Measurements from ENCODE around the gene SGF29.
"Not testable (repeated sequence)": the region's sequence is repeated elsewhere in the genome, so short reads cannot be mapped to it uniquely, and the experiment has no call there.

The SGF29 gene

GRCh38 chr16:28553776-28554633, at the start of gene SGF29:
Gene SGF29, plus strand, starts transcription at chr16:28553920. Its CDS starts 27,150 bp downstream, at chr16:28581070.
- peak; percentile 78 to 85 for ATAC-seq

- no peak for ATAC-seq
Observed at GRCh38 chr16:28504707-28505404, 48.9 kb upstream of the SGF29 start.

- no peak for ATAC-seq
Observed at GRCh38 chr16:28505489-28506137, 48.1 kb upstream of the SGF29 start.

- no peak for ATAC-seq
Observed at GRCh38 chr16:28511031-28511430, 42.7 kb upstream of the SGF29 start.

GRCh38 chr16:28511801-28512789, 41.6 kb upstream of the SGF29 start:
- ATAC-seq = no peak

GRCh38 chr16:28513484-28514181, 40.1 kb upstream of the SGF29 start:
- no peak for ATAC-seq

GRCh38 chr16:28514246-28514645, 39.5 kb upstream of the SGF29 start:
- no peak for ATAC-seq

- ATAC-seq = no peak
Observed at GRCh38 chr16:28520672-28521071, 33.0 kb upstream of the SGF29 start.

- ATAC-seq = no peak
Observed at GRCh38 chr16:28521436-28521835, 32.3 kb upstream of the SGF29 start.

GRCh38 chr16:28522792-28523191, 30.9 kb upstream of the SGF29 start:
- no peak for ATAC-seq

GRCh38 chr16:28524681-28525171, 29.0 kb upstream of the SGF29 start:
- ATAC-seq = peak in 1 of 2 donors; percentile 28

- no peak for ATAC-seq
Observed at GRCh38 chr16:28526201-28527099, 27.3 kb upstream of the SGF29 start.

GRCh38 chr16:28527100-28527785, 26.5 kb upstream of the SGF29 start:
- not testable (repeated sequence) for ATAC-seq

GRCh38 chr16:28527985-28528384, 25.7 kb upstream of the SGF29 start:
- no peak for ATAC-seq

- ATAC-seq = no peak
Observed at GRCh38 chr16:28528463-28528867, 25.3 kb upstream of the SGF29 start.

GRCh38 chr16:28529124-28529523, 24.6 kb upstream of the SGF29 start:
- ATAC-seq = no peak

GRCh38 chr16:28531777-28532744, 21.7 kb upstream of the SGF29 start:
- ATAC-seq = no peak

- ATAC-seq = no peak
Observed at GRCh38 chr16:28532940-28533647, 20.6 kb upstream of the SGF29 start.

Data from activated CD4-positive, CD25-positive, alpha-beta regulatory T cell treated with anti-CD3 and anti-CD28 coated beads, Interleukin-2, amount 50 U/mL, for 24 hours (primary cell).